8988T (cell line): ENCODE results near the gene PPP1R12C.

Experiments used
- DNase-seq: peaks from one replicate; pipeline ENCODE4 v3.0.0; 2011

PPP1R12C gene

GRCh38 chr19:55041627-55042343 is 75.7 kb downstream of the PPP1R12C start:
- DNase-seq: no peak

DNA sequence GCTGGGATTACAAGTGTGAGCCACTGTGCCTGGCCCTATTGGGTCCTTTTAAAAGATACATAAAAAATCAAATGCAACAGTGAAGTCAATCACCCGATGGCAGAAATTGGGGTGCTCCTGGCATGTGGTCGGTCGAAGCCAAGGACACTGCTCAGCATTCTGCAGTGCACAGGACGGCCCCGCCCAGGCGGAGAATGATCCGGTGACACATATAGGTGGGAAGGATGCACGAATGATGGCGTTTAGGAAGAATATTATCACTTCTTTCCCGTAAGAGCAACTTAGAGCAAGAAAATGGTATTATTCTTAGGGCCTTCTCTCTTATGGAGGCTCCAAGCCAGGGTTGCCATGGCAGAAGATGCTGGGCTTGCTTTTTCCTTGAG is 76.2 kb downstream of the PPP1R12C start:
- no peak for DNase-seq
